ENCODE data around the gene ST6GALNAC1.

GRCh38 chr17:76579281-76579680, 64.3 kb downstream of the ST6GALNAC1 start:
- TF ChIP-seq CTCF (IDR thresholded peaks at IDR 0.05; ENCODE audit: insufficient read depth, low read length, poor library complexity, severe bottlenecking) (no peak), EZH2phosphoT487 (conservative IDR thresholded peaks at IDR 0.05; ENCODE audit: low read length) (no peak)
